ENCODE results near the gene TBX1.

The TBX1 gene

DNA sequence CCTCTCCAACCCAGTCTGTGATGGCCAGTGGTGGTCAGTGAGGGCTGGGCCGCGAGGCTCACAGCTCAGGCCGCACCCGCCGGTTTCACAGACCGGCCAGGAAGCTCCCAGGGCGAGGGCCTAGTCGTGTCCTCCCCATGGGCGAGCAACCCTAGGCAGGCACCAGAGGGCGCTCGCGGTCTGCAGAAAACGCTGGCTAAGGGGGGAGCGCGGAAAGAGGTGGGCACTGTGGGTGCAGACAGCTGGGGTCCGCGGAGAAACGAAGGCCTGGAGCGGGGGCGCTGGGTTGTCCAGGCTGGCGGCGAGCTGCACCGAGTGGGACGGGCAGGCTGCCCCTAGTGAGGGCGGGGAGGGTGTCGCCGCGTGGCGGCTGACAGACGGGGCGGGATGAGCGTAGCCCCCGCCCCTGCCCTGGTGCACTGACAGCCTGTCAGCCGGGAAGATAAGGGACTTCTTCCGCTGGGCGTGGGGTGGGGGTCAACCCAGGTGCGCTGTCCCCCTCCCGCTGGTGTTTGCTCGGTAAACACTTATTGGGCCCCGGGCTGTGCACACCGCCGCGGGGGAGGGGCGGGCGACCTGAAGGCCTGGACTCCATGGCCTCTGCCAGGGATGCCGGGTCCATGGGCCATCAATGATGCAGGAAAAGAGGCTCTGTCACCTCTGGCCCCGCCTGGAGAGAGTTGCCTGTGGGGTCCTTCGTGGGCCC lies 29.8 kb upstream of the TBX1 start:
- Histone ChIP-seq H3K4me3 (ENCODE audit: insufficient read depth, low read depth, low read length, poor library complexity, severe bottlenecking) (peak overlapping the region; percentile 50), H3K27ac (ENCODE audit: insufficient read depth, low read length, poor library complexity, severe bottlenecking) (no peak overlapping the region), H3K9me3 (ENCODE audit: control insufficient read depth, low read length) (no peaks in the 10 kb centered on the region), H3K27me3 (replicated peaks; ENCODE audit: control insufficient read depth, insufficient read depth, low read length, poor library complexity, severe bottlenecking) (no peaks in the 10 kb centered on the region), H3K36me3 (ENCODE audit: control insufficient read depth, insufficient read depth, low read length) (no peaks in the 10 kb centered on the region), H3K4me1 (ENCODE audit: control insufficient read depth, insufficient read depth, low read length, poor library complexity, severe bottlenecking) (peaks cover 6% of the 10 kb centered on the region)
- peak; percentile 61 to 74 (median 68) for DNase-seq

- no peak for DNase-seq
- Histone ChIP-seq H3K4me3 (ENCODE audit: insufficient read depth, low read depth, low read length, poor library complexity, severe bottlenecking) (no peak overlapping the region), H3K27ac (ENCODE audit: insufficient read depth, low read length, poor library complexity, severe bottlenecking) (no peak overlapping the region), H3K4me1 (ENCODE audit: control insufficient read depth, insufficient read depth, low read length, poor library complexity, severe bottlenecking) (peaks cover 6% of the 10 kb centered on the region), H3K27me3 (replicated peaks; ENCODE audit: control insufficient read depth, insufficient read depth, low read length, poor library complexity, severe bottlenecking) (no peaks in the 10 kb centered on the region), H3K9me3 (ENCODE audit: control insufficient read depth, low read length) (no peaks in the 10 kb centered on the region), H3K36me3 (ENCODE audit: control insufficient read depth, insufficient read depth, low read length) (no peaks in the 10 kb centered on the region)
These were observed 29.0 kb upstream of the TBX1 start for GRCh38 chr22:19731361-19732135.

GRCh38 chr22:19732403-19733113 lies 28.0 kb upstream of the TBX1 start:
- H3K4me3 ChIP-seq (ENCODE audit: insufficient read depth, low read depth, low read length, poor library complexity, severe bottlenecking) = no peak overlapping the region
- H3K27me3 ChIP-seq (replicated peaks; ENCODE audit: control insufficient read depth, insufficient read depth, low read length, poor library complexity, severe bottlenecking) = no peaks in the 10 kb centered on the region
- H3K4me1 ChIP-seq (ENCODE audit: control insufficient read depth, insufficient read depth, low read length, poor library complexity, severe bottlenecking) = peaks cover 6% of the 10 kb centered on the region
- H3K9me3 ChIP-seq (ENCODE audit: control insufficient read depth, low read length) = no peaks in the 10 kb centered on the region
- H3K36me3 ChIP-seq (ENCODE audit: control insufficient read depth, insufficient read depth, low read length) = no peaks in the 10 kb centered on the region
- no peak overlapping the region for H3K27ac ChIP-seq (ENCODE audit: insufficient read depth, low read length, poor library complexity, severe bottlenecking)
- no peak for DNase-seq

DNA sequence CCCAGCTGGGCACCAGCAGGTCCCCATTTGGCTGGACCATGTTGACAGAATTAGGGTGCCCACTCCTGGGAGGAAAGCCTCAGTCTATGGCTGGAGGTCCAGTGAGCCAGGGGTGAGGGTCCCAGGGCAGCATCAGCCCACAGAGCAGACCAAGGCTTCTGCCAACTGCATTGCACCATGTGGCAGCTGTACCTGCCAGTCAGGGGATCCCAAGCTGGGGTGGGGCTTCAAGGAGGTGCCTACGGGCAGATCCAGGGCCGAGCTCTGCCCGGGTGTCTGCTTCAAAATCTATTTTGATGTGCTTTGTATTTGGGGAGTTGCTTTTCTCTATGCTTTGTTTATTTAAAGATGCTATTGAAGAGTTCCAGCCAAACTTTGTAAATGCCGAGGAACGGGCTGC lies 26.8 kb upstream of the TBX1 start:
- no peak for DNase-seq
- Histone ChIP-seq H3K27ac (ENCODE audit: insufficient read depth, low read length, poor library complexity, severe bottlenecking) (no peak overlapping the region), H3K4me1 (ENCODE audit: control insufficient read depth, insufficient read depth, low read length, poor library complexity, severe bottlenecking) (peaks cover 6% of the 10 kb centered on the region), H3K9me3 (ENCODE audit: control insufficient read depth, low read length) (no peaks in the 10 kb centered on the region), H3K36me3 (ENCODE audit: control insufficient read depth, insufficient read depth, low read length) (no peaks in the 10 kb centered on the region), H3K4me3 (ENCODE audit: insufficient read depth, low read depth, low read length, poor library complexity, severe bottlenecking) (no peak overlapping the region), H3K27me3 (replicated peaks; ENCODE audit: control insufficient read depth, insufficient read depth, low read length, poor library complexity, severe bottlenecking) (no peaks in the 10 kb centered on the region)

DNA sequence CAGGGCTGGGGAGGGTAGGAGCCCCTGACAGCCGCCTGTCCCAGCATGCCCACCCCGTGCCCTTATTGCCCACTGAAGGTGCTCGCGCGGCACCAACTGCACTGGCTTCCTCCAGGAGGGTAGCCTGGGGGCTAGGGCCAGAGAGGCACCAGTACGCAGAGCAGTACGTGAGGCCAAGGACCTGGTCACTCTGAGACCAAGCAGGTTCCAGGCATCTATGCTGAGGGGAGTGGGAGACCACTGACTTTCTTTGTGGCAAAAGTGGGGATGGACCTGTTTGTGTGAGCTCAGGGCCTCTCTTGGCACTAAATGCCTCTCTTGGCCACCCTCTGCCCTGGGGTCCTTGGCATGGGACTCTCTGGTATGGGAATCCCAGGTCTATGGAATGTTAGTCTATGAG lies 26.4 kb upstream of the TBX1 start:
- DNase-seq = no peak
- Histone ChIP-seq H3K36me3 (ENCODE audit: control insufficient read depth, insufficient read depth, low read length) (no peaks in the 10 kb centered on the region), H3K27me3 (replicated peaks; ENCODE audit: control insufficient read depth, insufficient read depth, low read length, poor library complexity, severe bottlenecking) (no peaks in the 10 kb centered on the region), H3K27ac (ENCODE audit: insufficient read depth, low read length, poor library complexity, severe bottlenecking) (no peak overlapping the region), H3K9me3 (ENCODE audit: control insufficient read depth, low read length) (no peaks in the 10 kb centered on the region), H3K4me3 (ENCODE audit: insufficient read depth, low read depth, low read length, poor library complexity, severe bottlenecking) (no peak overlapping the region), H3K4me1 (ENCODE audit: control insufficient read depth, insufficient read depth, low read length, poor library complexity, severe bottlenecking) (peaks cover 6% of the 10 kb centered on the region)

- Histone ChIP-seq H3K27ac (ENCODE audit: insufficient read depth, low read length, poor library complexity, severe bottlenecking) (no peak overlapping the region), H3K4me1 (ENCODE audit: control insufficient read depth, insufficient read depth, low read length, poor library complexity, severe bottlenecking) (peaks cover 6% of the 10 kb centered on the region), H3K36me3 (ENCODE audit: control insufficient read depth, insufficient read depth, low read length) (no peaks in the 10 kb centered on the region), H3K27me3 (replicated peaks; ENCODE audit: control insufficient read depth, insufficient read depth, low read length, poor library complexity, severe bottlenecking) (no peaks in the 10 kb centered on the region), H3K4me3 (ENCODE audit: insufficient read depth, low read depth, low read length, poor library complexity, severe bottlenecking) (no peak overlapping the region), H3K9me3 (ENCODE audit: control insufficient read depth, low read length) (no peaks in the 10 kb centered on the region)
- DNase-seq = no peak
These were observed 25.7 kb upstream of the TBX1 start for GRCh38 chr22:19734837-19735382.

DNA sequence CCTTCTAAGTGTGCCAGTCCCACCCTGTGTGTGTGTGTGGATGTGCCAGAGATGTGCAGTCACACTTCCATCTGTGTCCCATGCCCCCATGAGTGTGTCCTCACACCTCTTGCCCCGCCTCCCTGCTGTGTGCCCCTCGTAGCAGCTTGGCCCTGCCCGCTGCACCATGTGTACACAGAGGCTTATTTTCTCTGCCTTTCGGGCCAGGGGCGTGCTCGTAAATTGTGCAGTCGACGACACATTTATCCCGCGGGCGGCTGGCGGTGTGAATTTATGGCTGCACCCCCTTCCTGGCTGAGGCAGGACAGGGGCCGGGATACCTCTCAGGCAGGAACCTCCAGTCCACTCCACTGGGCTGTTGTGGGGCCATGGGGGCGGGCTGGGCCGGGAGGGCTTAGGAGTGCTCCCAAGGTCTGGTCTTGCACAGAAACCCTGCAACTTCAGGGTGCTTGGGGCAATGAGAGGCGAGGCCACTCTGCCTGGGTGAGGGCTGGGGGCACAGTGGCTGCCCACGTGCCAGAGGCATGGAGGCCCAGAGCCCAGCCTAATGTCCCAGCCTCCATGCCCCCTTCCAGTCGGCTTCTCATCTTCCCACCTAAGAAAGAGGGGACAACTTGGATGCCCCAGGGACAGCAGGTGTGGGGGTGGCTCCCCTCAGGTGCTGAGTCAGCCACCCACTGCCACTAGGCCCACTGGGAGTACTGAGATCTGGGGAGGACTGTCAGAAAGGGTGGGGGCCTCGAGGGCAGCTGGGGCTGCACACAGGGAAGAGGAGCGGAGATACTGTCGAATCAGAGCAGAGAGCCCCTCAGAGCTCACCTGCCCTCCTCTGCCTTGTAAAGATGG lies 24.7 kb upstream of the TBX1 start:
- no peaks in the 10 kb centered on the region for H3K9me3 ChIP-seq (ENCODE audit: control insufficient read depth, low read length)
- H3K4me3 ChIP-seq (ENCODE audit: insufficient read depth, low read depth, low read length, poor library complexity, severe bottlenecking) = no peak overlapping the region
- DNase-seq = no peak
- H3K27me3 ChIP-seq (replicated peaks; ENCODE audit: control insufficient read depth, insufficient read depth, low read length, poor library complexity, severe bottlenecking) = no peaks in the 10 kb centered on the region
- H3K36me3 ChIP-seq (ENCODE audit: control insufficient read depth, insufficient read depth, low read length) = no peaks in the 10 kb centered on the region
- H3K27ac ChIP-seq (ENCODE audit: insufficient read depth, low read length, poor library complexity, severe bottlenecking) = no peak overlapping the region
- peaks cover 5% of the 10 kb centered on the region for H3K4me1 ChIP-seq (ENCODE audit: control insufficient read depth, insufficient read depth, low read length, poor library complexity, severe bottlenecking)

DNA sequence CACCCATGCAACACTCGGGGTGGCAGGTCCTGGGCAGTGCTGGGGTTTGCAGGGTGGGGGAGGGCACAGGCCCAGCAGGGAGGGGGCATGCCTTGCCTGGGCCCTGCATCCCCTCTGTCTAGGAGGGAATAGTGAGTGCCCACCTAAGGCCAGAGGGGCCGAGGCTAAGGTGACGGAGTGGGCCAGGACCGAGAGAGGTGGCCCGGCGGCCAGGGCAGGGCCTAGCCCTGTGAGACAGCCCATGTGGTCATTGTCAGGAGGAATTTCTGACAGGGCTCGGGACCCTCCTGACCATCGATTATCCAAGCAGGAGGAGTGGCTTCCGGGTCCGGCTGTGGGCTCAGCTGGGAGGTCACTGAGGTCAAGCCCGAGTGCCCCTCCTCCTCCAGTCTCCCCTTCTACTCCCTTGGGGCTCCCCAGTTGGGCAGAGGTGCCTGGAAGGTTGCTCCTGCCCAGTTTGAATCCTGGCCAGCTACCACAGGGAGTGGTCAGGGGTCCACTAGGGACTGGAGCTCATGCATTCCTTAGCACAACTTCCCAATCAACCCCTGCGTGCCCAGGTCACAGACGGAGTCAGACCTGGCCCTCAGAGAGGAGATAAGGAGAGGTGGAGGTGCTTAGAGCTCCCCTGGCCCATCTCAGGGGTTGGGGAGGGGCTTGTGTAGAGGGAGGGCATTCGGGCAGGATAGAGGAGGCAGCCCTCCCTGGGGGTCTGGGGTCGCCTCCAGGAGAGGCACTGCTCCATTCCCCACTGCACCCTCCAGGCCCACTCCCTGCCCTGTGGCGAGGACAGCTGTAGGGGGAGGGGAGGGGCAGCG lies 22.5 kb upstream of the TBX1 start:
- Histone ChIP-seq H3K27me3 (replicated peaks; ENCODE audit: control insufficient read depth, insufficient read depth, low read length, poor library complexity, severe bottlenecking) (no peaks in the 10 kb centered on the region), H3K27ac (ENCODE audit: insufficient read depth, low read length, poor library complexity, severe bottlenecking) (no peak overlapping the region), H3K9me3 (ENCODE audit: control insufficient read depth, low read length) (no peaks in the 10 kb centered on the region), H3K4me1 (ENCODE audit: control insufficient read depth, insufficient read depth, low read length, poor library complexity, severe bottlenecking) (no peaks in the 10 kb centered on the region), H3K36me3 (ENCODE audit: control insufficient read depth, insufficient read depth, low read length) (no peaks in the 10 kb centered on the region), H3K4me3 (ENCODE audit: insufficient read depth, low read depth, low read length, poor library complexity, severe bottlenecking) (no peak overlapping the region)
- DNase-seq = no peak

Measured in effector memory CD4-positive, alpha-beta T cell (primary cell).